IMR-90 (cell line): Measurements from ENCODE around the gene DLL3. TPM values are rescaled to one million over a fixed set of nuclear protein-coding genes. Genes with fewer than 3 reads are reported as not detected.

Source experiments
- ATAC-seq: fragments of 200-7000 bp; cut with Tn5 transposase; 2 replicates; pipeline ENCODE4 v1.9.1; 2020; ENCODE audit warnings: low read depth, mild to moderate bottlenecking, moderate library complexity
- BruUV-seq: library from RNA; stranded (reverse); fragments of 400-500 nt; replicated peaks from 2 replicates; lab custom pipeline; 2021; lab: Mats Ljungman, UMichigan
- CTCF ChIA-PET: fragments of 300-600 bp; formaldehyde crosslinking; extraction: SDS; loops from one replicate; lab custom pipeline; 2021; ENCODE audit warnings: antibody characterized with exemption; lab: Yijun Ruan, JAX
- POLR2A ChIA-PET: fragments of 300-600 bp; sonication (Branson Sonifier 250); formaldehyde crosslinking; loops from one replicate; lab custom pipeline; 2022; ENCODE audit warnings: antibody characterized with exemption; ENCODE audit not compliant: unreplicated experiment; lab: Charles Lee
- DNase-seq: peaks from one replicate; pipeline ENCODE4 v3.0.0; 2013
- H2AFZ ChIP-seq: replicated peaks from 2 replicates; pipeline ENCODE3; 2013; ENCODE audit warnings: low read length, mild to moderate bottlenecking; ENCODE audit not compliant: poor library complexity
- H2AK5ac ChIP-seq: 2 replicates; pipeline ENCODE4 v1.6.1; 2013; ENCODE audit warnings: low read depth, low read length, inconsistent platforms
- H2AK9ac ChIP-seq: replicated peaks from 2 replicates; pipeline ENCODE3; 2013; ENCODE audit warnings: mild to moderate bottlenecking, low read depth, low read length, moderate library complexity; ENCODE audit not compliant: poor library complexity
- H2BK120ac ChIP-seq: 2 replicates; pipeline ENCODE4 v1.6.1; 2013; ENCODE audit warnings: low read depth, low read length, inconsistent platforms
- H2BK15ac ChIP-seq: 3 replicates; pipeline ENCODE4 v1.6.1; 2013; ENCODE audit warnings: low read depth, low read length, inconsistent platforms
- H2BK20ac ChIP-seq: 2 replicates; pipeline ENCODE4 v1.6.1; 2013; ENCODE audit warnings: low read depth, mild to moderate bottlenecking, inconsistent platforms, low read length, moderate library complexity
- H2BK5ac ChIP-seq: 2 replicates; pipeline ENCODE4 v1.6.1; 2013; ENCODE audit warnings: mild to moderate bottlenecking, low read depth, low read length, inconsistent platforms; ENCODE audit not compliant: poor library complexity, severe bottlenecking
- H3K14ac ChIP-seq: replicated peaks from 2 replicates; pipeline ENCODE4 v1.6.1; 2013; ENCODE audit warnings: low read depth, low read length, inconsistent platforms
- H3K18ac ChIP-seq: 2 replicates; pipeline ENCODE4 v1.6.1; 2013; ENCODE audit warnings: low read depth, low read length, control low read depth
- H3K23ac ChIP-seq: 2 replicates; pipeline ENCODE4 v1.6.1; 2013; ENCODE audit warnings: low read depth, low read length, inconsistent platforms
- H3K27ac ChIP-seq: 2 replicates; pipeline ENCODE4 v1.5.1; 2013; ENCODE audit warnings: mild to moderate bottlenecking, control low read depth, low read length; ENCODE audit not compliant: insufficient read depth
- H3K27me3 ChIP-seq: 2 replicates; pipeline ENCODE4 v1.6.1; 2013; ENCODE audit warnings: low read length; ENCODE audit not compliant: control insufficient read depth, insufficient read depth
- H3K36me3 ChIP-seq: 2 replicates; pipeline ENCODE4 v1.6.1; 2013; ENCODE audit warnings: low read length, mixed read lengths; ENCODE audit not compliant: control insufficient read depth, insufficient read depth
- H3K4ac ChIP-seq: 2 replicates; pipeline ENCODE4 v1.6.1; 2013; ENCODE audit warnings: low read depth, low read length, inconsistent platforms
- H3K4me1 ChIP-seq: 2 replicates; pipeline ENCODE4 v1.6.1; 2013; ENCODE audit warnings: low read length, mixed read lengths; ENCODE audit not compliant: control insufficient read depth, insufficient read depth
- H3K4me2 ChIP-seq: 2 replicates; pipeline ENCODE4 v1.6.1; 2013; ENCODE audit warnings: low read depth, mild to moderate bottlenecking, control low read depth, low read length, moderate library complexity
- H3K4me3 ChIP-seq: 2 replicates; pipeline ENCODE4 v1.5.1; 2013; ENCODE audit warnings: low read depth, mild to moderate bottlenecking, control low read depth, low read length, moderate library complexity; ENCODE audit not compliant: insufficient read depth
- H3K56ac ChIP-seq: 2 replicates; pipeline ENCODE4 v1.6.1; 2013; ENCODE audit warnings: low read length, inconsistent platforms; ENCODE audit not compliant: insufficient read depth; ENCODE audit errors: extremely low read depth
- H3K79me1 ChIP-seq, 2 experiments: 2 replicates each; pipeline ENCODE4 v1.6.1; 2013; ENCODE audit warnings: low read length in 2 of 2, inconsistent platforms in 1 of 2, low read depth in 1 of 2
- H3K9ac ChIP-seq: 2 replicates; pipeline ENCODE4 v1.6.1; 2013; ENCODE audit warnings: low read depth, low read length, control low read depth
- H3K9me1 ChIP-seq: 2 replicates; pipeline ENCODE4 v1.6.1; 2013; ENCODE audit warnings: low read length, inconsistent platforms; ENCODE audit not compliant: insufficient read depth
- H3K9me3 ChIP-seq: 2 replicates; pipeline ENCODE4 v1.6.1; 2013; ENCODE audit warnings: low read length; ENCODE audit not compliant: control insufficient read depth, insufficient read depth
- H4K20me1 ChIP-seq: 2 replicates; pipeline ENCODE4 v1.6.1; 2013; ENCODE audit warnings: low read length, inconsistent platforms; ENCODE audit not compliant: insufficient read depth
- H4K5ac ChIP-seq: 2 replicates; pipeline ENCODE4 v1.6.1; 2013; ENCODE audit warnings: mild to moderate bottlenecking, low read depth, low read length, control low read depth
- H4K8ac ChIP-seq, 2 experiments: 2 replicates each; pipeline ENCODE4 v1.6.1; 2013; ENCODE audit warnings: low read depth in 2 of 2, low read length in 2 of 2, control low read depth in 1 of 2, inconsistent platforms in 1 of 2
- H4K91ac ChIP-seq: 2 replicates; pipeline ENCODE4 v1.6.1; 2013; ENCODE audit warnings: low read depth, low read length, inconsistent platforms; ENCODE audit not compliant: insufficient read depth
- BHLHE40 ChIP-seq: fragments of 150-350 bp; IDR thresholded peaks from 2 replicates; pipeline ENCODE4 v1.6.1; 2016; ENCODE audit warnings: mild to moderate bottlenecking, low read depth, low read length
- CEBPB ChIP-seq: IDR thresholded peaks from 2 replicates; pipeline ENCODE4 v1.6.1; 2012; ENCODE audit warnings: low read depth, low read length, improper control_type of control experiment
- CHD1 ChIP-seq: IDR thresholded peaks from 2 replicates; pipeline ENCODE4 v1.6.1; 2012; ENCODE audit warnings: low read depth, low read length, improper control_type of control experiment
- FOS ChIP-seq: fragments of 150-350 bp; IDR thresholded peaks from 2 replicates; pipeline ENCODE4 v1.6.1; 2016; ENCODE audit warnings: low read depth, low read length
- MAFK ChIP-seq: IDR thresholded peaks from 2 replicates; pipeline ENCODE4 v1.6.1; 2012; ENCODE audit warnings: low read depth, low read length, improper control_type of control experiment
- MAZ ChIP-seq: IDR thresholded peaks from 2 replicates; pipeline ENCODE4 v1.6.1; 2012; ENCODE audit warnings: low read depth, mild to moderate bottlenecking, low read length, improper control_type of control experiment, moderate library complexity, borderline replicate concordance
- MXI1 ChIP-seq: IDR thresholded peaks from 2 replicates; pipeline ENCODE4 v1.6.1; 2012; ENCODE audit warnings: low read depth, mild to moderate bottlenecking, low read length, moderate library complexity, borderline replicate concordance
- NFE2L2 ChIP-seq: fragments of 150-350 bp; IDR thresholded peaks from 2 replicates; pipeline ENCODE4 v1.6.1; 2016; ENCODE audit warnings: low read depth, mild to moderate bottlenecking, low read length
- POLR2A ChIP-seq: IDR thresholded peaks from 2 replicates; pipeline ENCODE4 v1.6.1; 2012; ENCODE audit warnings: mild to moderate bottlenecking, low read depth, low read length
- RAD21 ChIP-seq: IDR thresholded peaks from 2 replicates; pipeline ENCODE4 v1.6.1; 2012; ENCODE audit warnings: low read length, improper control_type of control experiment
- RCOR1 ChIP-seq: IDR thresholded peaks from 2 replicates; pipeline ENCODE4 v1.6.1; 2012; ENCODE audit warnings: mild to moderate bottlenecking, low read length, improper control_type of control experiment; ENCODE audit not compliant: insufficient replicate concordance
- RFX5 ChIP-seq: IDR thresholded peaks from 2 replicates; pipeline ENCODE4 v1.8.0; 2012; ENCODE audit warnings: low read depth, mild to moderate bottlenecking, low read length, moderate library complexity
- SMC3 ChIP-seq: fragments of 150-350 bp; IDR thresholded peaks from 2 replicates; pipeline ENCODE4 v1.6.1; 2016; ENCODE audit warnings: low read depth, mild to moderate bottlenecking, antibody characterized with exemption, low read length, moderate library complexity
- WGBS, 2 experiments: methylation state at CpG; one replicate each; pipeline versions ENCODE4 v1.1.5 to v1.1.7; 2013; ENCODE audit warnings: missing lambda C conversion rate in 2 of 2; ENCODE audit not compliant: insufficient read length in 1 of 2; ENCODE audit errors: extremely low coverage in 2 of 2; 5-methylcytosine and 5-hydroxymethylcytosine counted together
- dilution Hi-C: fragments of 300-500 bp; cut with HindIII; formaldehyde crosslinking; loops from one replicate; pipeline ENCODE4 v1.14.3; 2018; ENCODE audit warnings: low sequenced_read_pairs; ENCODE audit not compliant: unreplicated experiment
- in situ Hi-C: fragments of 300-500 bp; cut with MboI; formaldehyde crosslinking; loops from 3 replicates; pipeline ENCODE4 v1.14.3; 2019; ENCODE audit warnings: low sequenced_read_pairs, inconsistent platforms, mixed read lengths
- intact Hi-C: fragments of 100-400 bp; cut with micrococcal nuclease; formaldehyde crosslinking; loops from 2 replicates; pipeline ENCODE4 v1.10.0; 2022
- polyA plus RNA-seq, 3 experiments: library from polyadenylated mRNA; depleted of rRNA; stranded (reverse); fragments of >200 nt; gene quantifications; 2 replicates each; pipeline ENCODE4 v1.2.3, GENCODE V29; 2012; ENCODE audit warnings: low replicate concordance in 1 of 3
- total RNA-seq: library from RNA; depleted of rRNA; stranded (reverse); fragments of >200 nt; gene quantifications from 2 replicates; pipeline ENCODE4 v1.2.3, GENCODE V29; 2012
- TF ChIP-seq, protein P1 (sequence below): fragments of 150-350 bp; IDR thresholded peaks from 2 replicates; pipeline ENCODE4 v1.6.1; 2016; ENCODE audit warnings: low read depth, mild to moderate bottlenecking, low read length, moderate library complexity, borderline replicate concordance

The DLL3 gene
- total and polyA plus RNA-seq, 2 of the 4 experiments (the other 2 are of a cell fraction), result 0.36 to 1.3 TPM

DNA sequence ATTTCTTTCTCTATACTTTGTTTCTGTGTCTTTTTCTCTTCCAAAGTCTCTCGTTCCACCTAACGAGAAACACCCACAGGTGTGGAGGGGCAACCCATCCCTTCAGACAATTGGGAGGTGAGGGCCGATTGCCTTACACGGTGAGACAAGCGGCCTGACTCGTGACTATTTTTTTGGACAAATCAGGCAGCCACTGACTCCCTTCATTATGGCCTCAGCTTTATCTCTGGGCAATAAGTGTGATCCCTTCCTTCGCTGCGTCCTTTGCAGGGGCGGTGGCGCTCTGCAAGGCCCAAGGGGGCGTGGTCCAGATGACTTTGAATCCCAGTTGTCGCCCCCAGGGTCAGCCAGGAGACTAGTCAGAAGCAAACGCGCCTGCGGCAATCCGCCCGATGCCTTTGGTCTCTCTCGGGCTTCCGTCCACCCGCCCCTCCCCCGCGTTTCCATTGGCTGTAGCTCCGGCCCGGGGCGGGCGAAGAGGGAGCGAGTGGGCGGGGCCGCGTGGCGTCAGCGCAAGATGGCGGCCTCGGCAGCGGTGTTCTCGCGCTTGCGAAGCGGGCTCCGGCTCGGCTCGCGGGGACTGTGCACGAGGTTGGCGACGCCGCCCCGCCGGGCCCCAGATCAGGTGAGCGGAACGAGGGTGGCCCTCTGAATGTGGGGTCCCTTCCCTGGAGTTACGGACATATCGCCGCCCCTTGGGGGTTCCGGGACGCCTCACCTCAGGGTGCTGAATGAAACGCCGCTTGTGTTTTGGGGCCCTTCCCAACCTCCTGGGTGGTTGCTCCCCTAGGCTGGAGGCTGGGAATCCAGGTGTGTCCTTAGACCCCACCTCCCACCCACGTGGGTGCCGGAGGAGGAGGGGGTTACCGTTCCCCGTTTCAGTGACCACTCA, 18.2 kb upstream of the DLL3 start, which contains the start of gene TIMM50 (continued):
- TF ChIP-seq MXI1, result peak; percentile 90
- TF ChIP-seq CHD1, result no peak

DNA sequence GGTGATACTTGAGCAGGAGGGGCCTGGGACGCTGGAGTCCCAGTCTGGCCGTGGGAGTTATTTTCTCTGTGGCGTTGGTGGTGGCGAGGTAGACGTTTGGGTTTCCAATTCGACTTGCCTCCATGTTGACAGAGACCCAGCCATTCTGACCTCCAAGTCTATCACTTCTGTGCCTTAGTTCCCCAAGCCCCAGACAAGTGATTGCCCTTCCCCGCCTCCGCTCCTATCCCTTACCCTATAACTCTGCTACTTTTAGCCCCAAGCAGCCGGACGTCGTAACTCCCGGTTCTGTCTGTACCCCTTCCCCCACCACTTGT, 17.6 kb upstream of the DLL3 start:
- H3K56ac ChIP-seq, result peak overlapping the region; percentile 65
- dilution Hi-C loops, result no loop called here
- peak overlapping the region; percentile 73; the same call in 1 of the 2 replicates for H3K23ac ChIP-seq
- ChIA-PET POLR2A (interaction anchor here (1.0 kb wide), 1 partner anchor 45 kb away, joined by 3 read pairs; the partner anchor contains the start of gene RPS16), CTCF (no interaction called here)
- no peak overlapping the region for H2BK120ac ChIP-seq
- H3K14ac ChIP-seq, result peak overlapping the region; percentile 83; the same call in 1 of the 2 replicates
- in situ Hi-C loops, result no loop called here
- H2BK5ac ChIP-seq, result no peak overlapping the region
- peak overlapping the region; percentile 75 for H3K4me3 ChIP-seq
- no peak for DNase-seq
- H4K20me1 ChIP-seq, result peaks cover 11% of the 10 kb centered on the region; the same call in 1 of the 2 replicates
- H3K27ac ChIP-seq, result peak overlapping the region; percentile 67
- H4K91ac ChIP-seq, result peak overlapping the region; percentile 50; the same call in 1 of the 2 replicates
- no peaks in the 10 kb centered on the region for H3K9me1 ChIP-seq
- H2BK15ac ChIP-seq, result no peak overlapping the region
- 0 out of 2 replicates have a peak, but pooled peaks have one; percentile 1 for ATAC-seq
- H3K9ac ChIP-seq, result peak overlapping the region; percentile 81
- H2AFZ ChIP-seq, result peak overlapping the region; percentile 98
- H4K8ac ChIP-seq, result peak overlapping the region; percentile 90 to 99
- H2AK5ac ChIP-seq, result peak overlapping the region; percentile 70
- H3K4me2 ChIP-seq, result peak overlapping the region; percentile 87
- H2AK9ac ChIP-seq, result peak overlapping the region; percentile 96
- no peak overlapping the region for H2BK20ac ChIP-seq
- H3K18ac ChIP-seq, result no peak overlapping the region
- peaks cover 14% of the 10 kb centered on the region for H3K36me3 ChIP-seq
- peaks cover 9% of the 10 kb centered on the region for H3K4me1 ChIP-seq
- H3K27me3 ChIP-seq, result no peaks in the 10 kb centered on the region
- H4K5ac ChIP-seq, result no peak overlapping the region
- 0% methylated on average over 6 of the region's 12 CpGs; no CpG with 5 or more reads in 1 of the 2 experiments for WGBS, 2 experiments
- H3K9me3 ChIP-seq, result no peaks in the 10 kb centered on the region
- no TSS peak for BruUV-seq
- peak overlapping the region; percentile 81 for H3K4ac ChIP-seq
- H3K79me1 ChIP-seq, result peaks cover 25 to 32% of the 10 kb centered on the region in 2 experiments
- intact Hi-C loops, result loop anchor here (2.0 kb wide), 1 partner anchor 52 kb away; the partner anchor contains the start of gene EID2B
- no peak for TF ChIP-seq POLR2A
- TF ChIP-seq NFE2L2, result no peak
- TF ChIP-seq MAZ, result no peak
- TF ChIP-seq RFX5, result no peak
- no peak for TF ChIP-seq MXI1
- no peak for TF ChIP-seq RAD21
- TF ChIP-seq, protein P1, sequence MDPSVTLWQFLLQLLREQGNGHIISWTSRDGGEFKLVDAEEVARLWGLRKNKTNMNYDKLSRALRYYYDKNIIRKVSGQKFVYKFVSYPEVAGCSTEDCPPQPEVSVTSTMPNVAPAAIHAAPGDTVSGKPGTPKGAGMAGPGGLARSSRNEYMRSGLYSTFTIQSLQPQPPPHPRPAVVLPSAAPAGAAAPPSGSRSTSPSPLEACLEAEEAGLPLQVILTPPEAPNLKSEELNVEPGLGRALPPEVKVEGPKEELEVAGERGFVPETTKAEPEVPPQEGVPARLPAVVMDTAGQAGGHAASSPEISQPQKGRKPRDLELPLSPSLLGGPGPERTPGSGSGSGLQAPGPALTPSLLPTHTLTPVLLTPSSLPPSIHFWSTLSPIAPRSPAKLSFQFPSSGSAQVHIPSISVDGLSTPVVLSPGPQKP, result no peak
- TF ChIP-seq SMC3, result no peak
- TF ChIP-seq CHD1, result no peak
- no peak for TF ChIP-seq RCOR1
- TF ChIP-seq MAFK, result no peak
- no peak for TF ChIP-seq BHLHE40
- TF ChIP-seq FOS, result no peak
- TF ChIP-seq CEBPB, result no peak
